ENCODE measurements around the gene ADGRD2.

ADGRD2 gene

GRCh38 chr9:124500028-124500795, 50.0 kb downstream of the ADGRD2 start:
- no peak for FAIRE-seq

GRCh38 chr9:124500796-124501611, 50.8 kb downstream of the ADGRD2 start:
- no peak for FAIRE-seq

GRCh38 chr9:124501771-124502320, 51.6 kb downstream of the ADGRD2 start:
- FAIRE-seq, result no peak

- no peak for FAIRE-seq
Measured at GRCh38 chr9:124502711-124503702, 52.8 kb downstream of the ADGRD2 start.

GRCh38 chr9:124503713-124504529, 53.7 kb downstream of the ADGRD2 start:
- FAIRE-seq, result no peak

- no peak for FAIRE-seq
Measured at GRCh38 chr9:124504530-124505005, 54.3 kb downstream of the ADGRD2 start.

GRCh38 chr9:124505006-124505900, 55.0 kb downstream of the ADGRD2 start:
- no peak for FAIRE-seq

- no peak for FAIRE-seq
Measured at GRCh38 chr9:124505901-124506346, 55.7 kb downstream of the ADGRD2 start.

- FAIRE-seq, result no peak
Measured at GRCh38 chr9:124506433-124506832, 56.2 kb downstream of the ADGRD2 start.

- no peak for FAIRE-seq
Measured at GRCh38 chr9:124506931-124507879, 57.0 kb downstream of the ADGRD2 start, which contains the start of gene NR5A1. TSS of gene NR5A1 (minus strand) at chr9:124507399. CDS start at chr9:124503395, 4,004 bp downstream.

- FAIRE-seq, result no peak
Measured at GRCh38 chr9:124507880-124508423, 57.7 kb downstream of the ADGRD2 start.

GRCh38 chr9:124510650-124511425, 60.6 kb downstream of the ADGRD2 start:
- FAIRE-seq, result no peak

GRCh38 chr9:124511426-124511840, 61.2 kb downstream of the ADGRD2 start:
- FAIRE-seq, result no peak

GRCh38 chr9:124511891-124512805, 61.9 kb downstream of the ADGRD2 start:
- FAIRE-seq, result no peak

GRCh38 chr9:124512806-124513204, 62.6 kb downstream of the ADGRD2 start:
- no peak for FAIRE-seq

- FAIRE-seq, result no peak
Measured at GRCh38 chr9:124513376-124513994, 63.2 kb downstream of the ADGRD2 start.
